Endodermal cell (in vitro differentiated cells): ENCODE results near the gene ME3. TPM values are rescaled to one million over a fixed set of nuclear protein-coding genes. Genes with fewer than 3 reads are reported as not detected.

Source experiments
- DNase-seq: peaks from one replicate; pipeline ENCODE4 v3.0.0-alpha.2; 2017
- H3K27ac ChIP-seq: 2 replicates; pipeline ENCODE4 v1.5.1; 2013; ENCODE audit warnings: mild to moderate bottlenecking, low read depth, low read length, moderate library complexity
- H3K27me3 ChIP-seq: 2 replicates; pipeline ENCODE4 v1.6.1; 2013; ENCODE audit warnings: mild to moderate bottlenecking, low read length, moderate library complexity; ENCODE audit not compliant: insufficient read depth, control insufficient read depth, poor library complexity, severe bottlenecking
- H3K36me3 ChIP-seq: 2 replicates; pipeline ENCODE4 v1.7.0; 2013; ENCODE audit warnings: mild to moderate bottlenecking, low read length, moderate library complexity; ENCODE audit not compliant: control insufficient read depth, insufficient read depth
- H3K4me1 ChIP-seq: one replicate; pipeline ENCODE4 v1.7.0; 2013; ENCODE audit warnings: low read length; ENCODE audit not compliant: control insufficient read depth, insufficient read depth
- H3K4me3 ChIP-seq: 2 replicates; pipeline ENCODE4 v1.5.1; 2013; ENCODE audit warnings: mild to moderate bottlenecking, low read length, moderate library complexity
- H3K9ac ChIP-seq: 2 replicates; pipeline ENCODE4 v1.6.1; 2013; ENCODE audit warnings: mild to moderate bottlenecking, low read length, moderate library complexity; ENCODE audit not compliant: poor library complexity, severe bottlenecking; ENCODE audit errors: extremely low read depth
- H3K9me3 ChIP-seq: 2 replicates; pipeline ENCODE4 v1.6.1; 2013; ENCODE audit warnings: mild to moderate bottlenecking, low read length, moderate library complexity; ENCODE audit not compliant: control insufficient read depth
- H3K27ac Mint-ChIP-seq: 2 replicates; pipeline ENCODE4 v1.8.0; 2020; ENCODE audit warnings: mixed read lengths
- H3K27me3 Mint-ChIP-seq: 2 replicates; pipeline ENCODE4 v1.8.0; 2021; ENCODE audit warnings: mild to moderate bottlenecking, mixed read lengths; ENCODE audit not compliant: insufficient read depth
- H3K36me3 Mint-ChIP-seq: 2 replicates; pipeline ENCODE4 v1.8.0; 2020; ENCODE audit warnings: low read depth, mixed read lengths
- H3K4me1 Mint-ChIP-seq: 2 replicates; pipeline ENCODE4 v1.8.0; 2020; ENCODE audit warnings: mixed read lengths
- H3K4me3 Mint-ChIP-seq: 2 replicates; pipeline ENCODE4 v1.8.0; 2020; ENCODE audit warnings: mild to moderate bottlenecking, moderate library complexity, mixed read lengths
- H3K9me3 Mint-ChIP-seq: 2 replicates; pipeline ENCODE4 v1.8.0; 2020; ENCODE audit warnings: mild to moderate bottlenecking, mixed read lengths
- WGBS, 2 experiments: methylation state at CpG; one replicate each; pipeline versions ENCODE4 v1.1.5 to v1.1.7; 2013; ENCODE audit warnings: missing lambda C conversion rate in 2 of 2, mixed read lengths in 1 of 2; ENCODE audit not compliant: insufficient coverage in 1 of 2, insufficient read length in 1 of 2; 5-methylcytosine and 5-hydroxymethylcytosine counted together
- total RNA-seq, 2 donors: library from RNA; stranded (reverse); fragmentation: NEBNext Ultra II Directional in 1 of 2; extraction: Animal tissue kit (Norgen Biotek cat#: 25700) in 1 of 2; gene quantifications; 2 replicates in 1 of 2; 3 replicates in 1 of 2; pipeline ENCODE4 v1.2.1, GENCODE V29; 2021
- TF ChIP-seq, protein P1 (sequence below): fragments of 200-600 bp; sonication (generic); conservative IDR thresholded peaks from 2 replicates; pipeline ENCODE4 v1.5.0; 2021; ENCODE audit warnings: antibody characterized with exemption, mild to moderate bottlenecking

ME3 gene
- total RNA-seq, 2 donors from 2014 or later, result 1.2 to 1.3 TPM

GRCh38 chr11:86673872-86674750 is 1.7 kb upstream of the ME3 start:
- Histone ChIP-seq H3K9me3 (no peaks in the 10 kb centered on the region), H3K36me3 (no peaks in the 10 kb centered on the region), H3K4me3 (no peak overlapping the region), H3K27ac (no peak overlapping the region), H3K4me1 (peaks cover 23% of the 10 kb centered on the region), H3K9ac (no peak overlapping the region), H3K27me3 (peaks cover 42% of the 10 kb centered on the region)
- Mint-ChIP-seq H3K9me3 (no peaks in the 10 kb centered on the region), H3K4me1 (peaks cover 45% of the 10 kb centered on the region), H3K27ac (no peak overlapping the region), H3K36me3 (no peaks in the 10 kb centered on the region), H3K27me3 (peaks cover 45% of the 10 kb centered on the region), H3K4me3 (no peak overlapping the region)
- DNase-seq, result no peak
- WGBS, 2 experiments, result 88 to 98% methylated on average over 6 of the region's 6 CpGs
- TF ChIP-seq, protein P1, sequence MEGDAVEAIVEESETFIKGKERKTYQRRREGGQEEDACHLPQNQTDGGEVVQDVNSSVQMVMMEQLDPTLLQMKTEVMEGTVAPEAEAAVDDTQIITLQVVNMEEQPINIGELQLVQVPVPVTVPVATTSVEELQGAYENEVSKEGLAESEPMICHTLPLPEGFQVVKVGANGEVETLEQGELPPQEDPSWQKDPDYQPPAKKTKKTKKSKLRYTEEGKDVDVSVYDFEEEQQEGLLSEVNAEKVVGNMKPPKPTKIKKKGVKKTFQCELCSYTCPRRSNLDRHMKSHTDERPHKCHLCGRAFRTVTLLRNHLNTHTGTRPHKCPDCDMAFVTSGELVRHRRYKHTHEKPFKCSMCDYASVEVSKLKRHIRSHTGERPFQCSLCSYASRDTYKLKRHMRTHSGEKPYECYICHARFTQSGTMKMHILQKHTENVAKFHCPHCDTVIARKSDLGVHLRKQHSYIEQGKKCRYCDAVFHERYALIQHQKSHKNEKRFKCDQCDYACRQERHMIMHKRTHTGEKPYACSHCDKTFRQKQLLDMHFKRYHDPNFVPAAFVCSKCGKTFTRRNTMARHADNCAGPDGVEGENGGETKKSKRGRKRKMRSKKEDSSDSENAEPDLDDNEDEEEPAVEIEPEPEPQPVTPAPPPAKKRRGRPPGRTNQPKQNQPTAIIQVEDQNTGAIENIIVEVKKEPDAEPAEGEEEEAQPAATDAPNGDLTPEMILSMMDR, result no peak

DNA sequence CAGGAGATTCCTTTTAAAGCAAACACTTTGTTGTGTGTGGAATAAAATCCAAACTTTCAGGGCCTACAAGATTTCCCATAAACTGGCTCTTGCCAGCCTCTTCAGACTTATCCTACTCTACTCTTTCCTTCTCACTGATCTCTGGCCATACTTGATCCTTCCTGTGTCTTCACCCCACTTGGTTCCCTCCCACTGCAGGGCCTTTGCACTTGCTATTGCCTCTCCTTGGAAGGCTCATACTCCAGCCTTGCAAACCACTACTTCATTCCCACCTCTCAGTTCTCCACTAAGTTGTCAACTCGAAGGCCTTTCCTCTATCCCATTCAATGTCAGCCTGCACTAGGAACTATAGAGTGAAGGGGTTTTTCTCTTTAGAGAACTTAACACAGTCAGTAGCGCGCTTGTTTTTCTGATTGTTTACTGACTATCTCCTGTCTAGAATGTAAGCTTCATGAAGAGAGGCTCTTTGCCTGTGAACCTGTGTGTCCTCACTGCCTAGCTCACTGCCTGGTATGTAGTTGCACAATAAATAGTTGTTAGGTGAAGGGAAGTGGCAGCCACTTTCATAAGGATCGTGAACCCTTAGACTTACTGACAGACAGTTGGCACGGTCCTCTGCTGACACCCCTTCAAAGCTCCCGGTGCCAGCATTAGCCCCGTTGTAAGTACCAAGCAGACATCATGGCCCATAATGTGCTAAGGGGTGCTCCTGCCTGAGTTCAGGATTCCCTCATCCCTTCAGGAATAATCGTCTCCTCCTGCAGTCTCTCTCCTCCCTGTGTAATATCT is 833 bp upstream of the ME3 start:
- H3K9me3 ChIP-seq, result no peaks in the 10 kb centered on the region
- Mint-ChIP-seq H3K27ac (no peak overlapping the region), H3K4me1 (peaks cover 44% of the 10 kb centered on the region), H3K27me3 (peaks cover 45% of the 10 kb centered on the region), H3K9me3 (no peaks in the 10 kb centered on the region), H3K36me3 (no peaks in the 10 kb centered on the region), H3K4me3 (no peak overlapping the region)
- peaks cover 16% of the 10 kb centered on the region for H3K4me1 ChIP-seq
- no peak overlapping the region for H3K9ac ChIP-seq
- DNase-seq, result no peak
- 93 to 97% methylated on average over 4 to 8 of the region's 8 CpGs for WGBS, 2 experiments
- peaks cover 42% of the 10 kb centered on the region for H3K27me3 ChIP-seq
- H3K27ac ChIP-seq, result no peak overlapping the region
- H3K4me3 ChIP-seq, result no peak overlapping the region
- TF ChIP-seq, protein P1, result no peak
- H3K36me3 ChIP-seq, result no peaks in the 10 kb centered on the region

DNA sequence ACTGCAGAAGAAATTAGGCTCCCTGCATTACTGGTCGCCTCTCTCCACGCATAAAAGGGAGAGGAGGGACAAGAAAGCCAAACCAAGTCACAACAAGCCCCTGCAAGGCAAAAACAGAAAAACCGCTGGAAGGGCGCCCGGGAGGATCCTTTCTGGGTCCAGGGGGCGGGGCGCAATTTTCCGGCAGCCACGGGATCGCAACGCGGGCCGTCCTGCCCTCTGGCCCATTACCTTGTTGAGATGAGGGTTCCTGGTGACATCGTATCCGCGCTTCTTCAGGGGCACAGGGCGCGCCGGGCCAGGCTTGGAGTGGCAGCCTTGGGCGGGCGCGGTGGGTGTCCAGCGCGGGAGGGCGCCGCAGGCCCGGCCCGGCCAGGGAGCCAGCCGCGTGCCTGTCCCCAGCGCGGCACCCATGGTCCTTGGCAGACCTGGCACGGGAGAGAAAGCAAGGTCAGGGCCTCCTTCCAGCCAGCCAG is 847 bp downstream of the ME3 start:
- Mint-ChIP-seq H3K9me3 (no peaks in the 10 kb centered on the region), H3K36me3 (no peaks in the 10 kb centered on the region), H3K27me3 (peaks cover 56% of the 10 kb centered on the region), H3K4me1 (peaks cover 28% of the 10 kb centered on the region), H3K4me3 (peak overlapping the region; percentile 58), H3K27ac (no peak overlapping the region)
- Histone ChIP-seq H3K9me3 (no peaks in the 10 kb centered on the region), H3K27me3 (peaks cover 42% of the 10 kb centered on the region), H3K4me1 (peaks cover 9% of the 10 kb centered on the region), H3K4me3 (peak overlapping the region; percentile 67), H3K36me3 (no peaks in the 10 kb centered on the region), H3K9ac (no peak overlapping the region), H3K27ac (no peak overlapping the region)
- DNase-seq, result peak; percentile 75
- 1 to 4% methylated on average over 14 to 33 of the region's 33 CpGs for WGBS, 2 experiments
- TF ChIP-seq, protein P1, result no peak
